22Rv1 (cell line): Measurements from ENCODE around the gene AMOTL2.

Source experiments
- CTCF ChIP-seq: fragments of 450-650 bp; IDR thresholded peaks from 2 replicates; pipeline ENCODE4 v1.5.1; 2017; ENCODE audit warnings: mild to moderate bottlenecking
- ZFX ChIP-seq: fragments of 450-650 bp; IDR thresholded peaks from 2 replicates; pipeline ENCODE4 v1.6.1; 2017; ENCODE audit warnings: antibody characterized with exemption, borderline replicate concordance

DNA sequence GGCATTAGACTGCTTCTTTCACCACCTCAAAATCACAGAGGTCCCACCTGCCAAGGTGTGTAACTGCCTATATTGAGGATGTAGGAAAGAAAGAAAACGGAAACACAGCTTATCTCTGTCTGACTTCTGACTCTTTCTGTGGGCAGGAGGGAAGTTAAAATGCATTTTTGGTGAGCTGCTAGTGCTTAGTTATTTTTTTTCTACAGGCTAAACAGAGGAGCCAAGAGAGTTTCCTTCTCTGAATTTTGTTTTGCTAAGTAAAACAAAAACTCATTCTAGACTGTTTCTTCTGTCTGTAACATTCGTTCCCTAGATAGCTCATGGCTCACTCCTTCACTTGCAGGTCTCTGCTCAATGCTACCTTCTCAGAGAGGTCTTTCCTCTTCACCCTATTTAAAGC lies 18.8 kb upstream of the AMOTL2 start:
- TF ChIP-seq CTCF (no peak), ZFX (no peak)
